GM19328 (cell line): ENCODE results near the gene MANSC1.

ENCODE experiments used
- ATAC-seq: cut with Tn5 transposase; IDR thresholded peaks from one replicate; pipeline ENCODE4 v1.9.1; 2021; ENCODE audit warnings: mild to moderate bottlenecking, moderate library complexity; ENCODE audit not compliant: unreplicated experiment

MANSC1 gene

DNA sequence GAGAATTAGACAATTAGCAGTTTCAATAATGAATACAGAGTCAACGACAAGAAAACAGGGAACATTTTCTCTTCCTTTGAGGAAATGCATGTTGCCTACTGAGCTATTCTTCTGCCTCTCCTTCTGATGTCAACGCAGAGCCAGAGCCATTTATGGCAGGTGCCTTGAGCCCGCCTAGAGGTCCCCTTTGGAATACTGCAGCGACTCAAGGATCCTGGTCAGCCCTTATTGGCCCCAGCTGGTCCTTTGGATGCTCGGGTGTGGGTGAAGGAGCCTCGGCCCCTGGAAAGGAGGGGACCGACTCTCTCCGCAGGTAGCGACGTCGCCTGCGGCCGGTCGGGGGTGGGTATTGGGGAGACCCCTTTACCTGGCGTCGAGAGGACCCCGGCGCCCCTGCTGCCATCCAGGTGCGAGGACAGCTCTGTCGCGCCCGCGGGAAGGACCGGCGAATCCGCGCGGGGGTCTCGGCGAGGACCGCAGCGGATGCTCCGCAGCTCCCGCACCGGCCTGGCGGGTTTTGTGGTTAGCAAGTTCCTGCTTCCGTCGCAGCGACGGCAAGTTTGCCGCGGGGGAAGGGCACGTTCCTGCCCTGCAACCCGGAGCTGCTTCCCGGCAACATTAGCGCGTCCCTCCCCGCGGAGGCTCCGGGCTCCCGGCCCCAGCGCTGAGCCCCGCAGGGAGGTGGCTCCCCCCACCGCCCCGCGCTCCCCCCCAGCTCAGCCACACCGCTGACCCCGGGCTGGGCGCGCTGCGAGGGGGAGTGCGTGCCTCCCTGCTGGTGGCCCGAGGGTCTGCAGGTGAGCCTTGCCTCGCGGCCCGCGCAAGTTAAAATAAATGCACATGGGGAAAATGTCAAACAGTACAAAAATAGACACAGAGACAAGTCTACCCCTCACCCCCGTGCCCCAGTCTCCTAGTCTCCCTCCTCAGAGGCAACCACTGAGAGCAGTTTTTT, at the start of gene MANSC1:
Gene MANSC1 (minus strand): TSS at position 532 of the 955 bp plus-strand sequence. CDS start 6,928 bp downstream, outside the sequence.
- ATAC-seq: no peak

- no peak for ATAC-seq
These were observed 49.1 kb upstream of the MANSC1 start for GRCh38 chr12:12399161-12399560.

DNA sequence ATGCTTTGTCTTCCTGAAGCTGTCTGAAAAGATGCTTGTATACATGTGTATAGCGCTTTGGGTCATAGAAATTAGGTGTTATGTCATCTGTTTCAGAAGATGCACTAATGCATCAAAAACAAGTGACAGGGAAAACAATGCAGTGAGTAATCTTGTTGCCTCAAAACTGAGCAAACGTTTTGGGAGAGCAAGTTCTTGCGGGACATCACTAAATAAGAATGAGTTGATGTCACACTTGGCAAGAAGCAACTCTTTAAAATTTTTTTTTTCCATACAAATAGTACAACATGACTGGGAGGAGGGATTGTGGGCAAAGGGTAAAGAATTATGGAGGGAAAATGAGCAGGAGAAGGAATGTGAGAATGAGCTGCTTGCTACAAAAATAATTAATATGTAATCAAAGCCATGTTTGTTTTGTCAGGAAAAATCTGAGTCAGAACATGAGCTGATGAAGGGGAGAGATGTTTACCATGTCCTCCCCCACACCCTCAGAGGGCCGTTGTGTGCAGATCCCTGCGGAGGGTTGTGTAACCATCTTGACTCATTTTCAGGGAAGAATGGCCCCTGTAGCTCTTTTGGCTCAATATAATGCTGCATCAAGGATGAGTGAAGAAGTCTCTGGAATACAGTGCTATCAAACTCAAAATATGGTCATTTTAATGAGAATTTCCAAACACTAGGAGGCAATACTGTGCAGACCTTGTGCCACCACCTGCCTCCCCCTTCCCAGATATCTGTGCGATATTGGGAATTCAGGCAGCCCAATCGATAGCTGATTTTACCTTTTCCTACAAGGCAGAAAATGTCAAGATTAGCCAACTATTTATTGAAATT, 48.2 kb upstream of the MANSC1 start:
- no peak for ATAC-seq

DNA sequence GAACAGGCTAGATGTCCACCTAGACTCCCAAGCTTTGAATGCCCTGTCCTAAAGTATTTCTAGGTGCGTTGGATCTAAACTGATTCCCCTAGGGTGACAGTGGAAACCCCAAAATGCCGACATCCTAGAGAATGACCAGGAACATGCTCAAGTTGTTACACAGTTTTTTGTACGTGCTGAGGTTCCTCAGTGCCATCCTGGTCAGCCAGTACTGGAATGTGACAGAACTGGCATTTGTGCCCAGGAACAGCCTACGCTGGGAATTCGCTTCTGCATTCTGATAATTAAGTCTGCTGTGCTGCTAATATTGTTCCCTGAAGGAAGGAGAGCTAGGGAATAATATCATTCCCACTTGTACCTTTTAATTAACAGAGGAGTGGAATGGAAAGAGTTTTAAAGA, 47.1 kb upstream of the MANSC1 start:
- ATAC-seq: no peak

GRCh38 chr12:12396694-12397093, 46.7 kb upstream of the MANSC1 start:
- ATAC-seq: no peak

- ATAC-seq: no peak
These were observed 43.1 kb upstream of the MANSC1 start for GRCh38 chr12:12393171-12393570.

DNA sequence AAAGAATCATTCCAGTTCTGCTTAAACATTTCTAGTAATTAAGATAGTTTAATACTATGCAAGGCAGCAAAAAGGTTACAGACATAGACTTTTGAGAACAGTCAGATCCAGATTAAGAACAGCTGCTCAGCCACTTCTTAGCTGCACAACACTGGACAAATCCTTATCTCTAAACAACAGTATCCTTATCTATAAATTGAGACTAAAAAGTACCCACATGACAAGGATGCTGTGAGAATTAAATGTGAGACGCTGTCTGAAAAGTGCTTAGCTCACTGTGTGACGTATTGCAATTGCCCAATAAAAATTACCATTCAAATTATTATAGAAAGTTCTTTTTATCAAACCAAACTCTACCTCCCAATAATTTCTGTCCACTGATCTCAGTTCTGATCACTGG, 42.4 kb upstream of the MANSC1 start:
- ATAC-seq: no peak

DNA sequence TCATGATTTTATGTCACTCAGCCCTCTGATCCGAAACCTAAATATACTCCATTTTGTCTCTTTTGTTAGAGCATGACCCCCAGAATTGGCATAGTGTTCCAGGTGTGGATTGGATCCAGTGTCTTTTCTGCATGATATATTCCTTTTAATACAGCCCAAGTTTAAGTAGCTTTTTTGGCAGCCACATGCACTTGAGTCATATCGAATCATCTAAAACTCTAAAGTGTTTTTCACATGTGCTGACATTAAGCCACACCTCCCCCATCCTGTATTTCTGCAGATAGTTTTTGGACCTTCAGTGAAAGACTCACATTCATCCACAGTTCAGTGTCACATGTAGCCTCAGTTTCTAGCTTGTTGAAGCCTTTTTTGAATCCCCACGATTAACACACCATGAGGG, 37.5 kb upstream of the MANSC1 start:
- ATAC-seq: no peak

DNA sequence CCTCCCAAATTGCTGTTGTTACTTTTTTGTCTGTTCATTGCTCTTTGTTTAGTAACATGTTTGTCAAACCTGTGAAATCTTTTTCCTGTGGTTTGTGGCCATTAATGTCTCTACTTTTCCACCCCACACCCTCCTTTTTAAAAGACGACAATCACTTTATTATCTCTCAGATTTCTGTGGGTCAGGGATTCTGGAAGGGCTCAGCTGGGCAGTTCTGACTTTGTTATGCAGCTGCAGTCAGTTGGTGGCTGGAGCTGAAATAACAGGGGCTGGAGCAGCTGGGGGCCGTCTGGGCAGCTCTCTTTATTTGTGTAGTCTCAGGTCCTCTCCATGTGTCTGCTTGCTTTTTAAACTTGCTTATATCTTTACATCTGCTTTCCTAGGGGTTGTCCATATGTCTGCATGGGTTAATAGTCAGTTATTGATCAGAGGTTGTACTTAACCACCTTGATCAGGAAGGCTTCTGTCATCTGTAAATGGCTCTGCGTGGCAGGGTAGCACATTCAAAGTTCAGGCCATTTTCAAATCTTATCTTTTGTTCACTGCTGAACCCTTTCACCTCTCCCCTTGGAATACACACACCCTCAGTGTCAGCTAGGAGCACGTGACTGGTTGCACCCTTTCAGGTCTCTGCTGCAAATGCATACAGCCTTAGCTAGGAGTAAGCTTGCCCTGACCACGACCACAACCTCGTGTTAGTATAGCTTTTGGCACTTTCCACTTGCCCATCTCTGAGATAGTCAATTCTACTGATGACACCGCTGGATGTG, 34.7 kb upstream of the MANSC1 start:
- no peak for ATAC-seq

- no peak for ATAC-seq
These were observed 31.9 kb upstream of the MANSC1 start for GRCh38 chr12:12381982-12382381.

GRCh38 chr12:12380949-12381593, 31.0 kb upstream of the MANSC1 start:
- no peak for ATAC-seq

DNA sequence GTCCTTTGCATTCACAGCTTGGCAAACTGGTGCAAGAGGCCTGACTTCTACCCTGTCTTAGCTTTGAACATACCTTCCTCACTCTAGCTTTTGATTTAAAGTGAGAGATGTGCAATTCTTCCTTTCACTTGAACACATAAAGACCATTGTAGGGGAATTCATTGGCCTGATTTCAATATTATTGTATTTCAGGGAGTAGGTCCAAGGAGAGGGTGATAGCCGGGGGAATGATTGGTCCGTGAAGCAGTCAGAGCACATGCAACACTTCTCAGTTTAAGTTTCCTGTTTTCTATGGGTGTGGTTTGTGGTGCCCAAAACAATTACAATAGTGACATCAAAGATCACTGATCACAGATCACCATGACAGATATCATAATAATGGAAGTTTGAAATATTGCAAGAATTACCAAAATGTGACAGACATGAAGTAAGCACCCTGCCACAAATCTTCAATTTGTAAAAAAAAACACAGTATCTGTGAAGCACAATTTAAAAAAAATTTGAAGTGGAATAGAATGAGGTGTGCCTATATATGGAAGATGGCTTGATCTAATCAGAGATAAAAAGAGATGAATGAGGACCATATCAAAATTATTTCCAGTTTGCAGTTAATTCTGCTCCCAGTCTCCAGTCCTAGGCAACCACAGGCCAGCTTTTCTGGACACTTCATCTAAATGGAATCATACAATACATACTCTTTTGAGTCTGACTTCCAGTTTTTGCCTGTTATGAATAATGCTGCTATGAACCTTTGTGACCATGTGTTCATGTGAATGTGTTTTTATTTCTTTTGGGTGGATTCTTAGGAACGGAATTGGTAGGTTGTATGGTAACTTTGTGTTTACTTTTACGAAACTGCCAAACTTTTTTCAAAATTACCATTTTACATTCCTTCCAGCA, 30.0 kb upstream of the MANSC1 start:
- no peak for ATAC-seq

DNA sequence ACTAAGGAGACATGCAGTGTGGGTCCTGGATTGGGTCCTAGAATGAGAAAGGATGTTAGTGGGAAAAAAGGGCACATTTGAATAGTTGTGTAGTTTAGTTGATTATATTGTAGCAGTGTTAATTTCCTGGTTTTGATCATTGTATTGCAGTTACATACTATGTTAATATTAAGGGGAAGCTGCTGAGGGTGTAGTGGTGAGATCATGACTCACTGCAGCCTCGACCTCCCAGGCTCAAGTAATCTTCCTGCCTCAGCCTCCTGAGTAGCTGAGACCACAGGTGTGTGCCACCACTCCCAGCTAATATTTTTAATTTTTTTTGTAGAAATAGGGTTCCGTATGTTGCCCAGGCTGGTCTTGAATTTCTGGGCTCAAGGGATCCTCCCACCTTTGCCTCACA, 28.6 kb upstream of the MANSC1 start:
- no peak for ATAC-seq

DNA sequence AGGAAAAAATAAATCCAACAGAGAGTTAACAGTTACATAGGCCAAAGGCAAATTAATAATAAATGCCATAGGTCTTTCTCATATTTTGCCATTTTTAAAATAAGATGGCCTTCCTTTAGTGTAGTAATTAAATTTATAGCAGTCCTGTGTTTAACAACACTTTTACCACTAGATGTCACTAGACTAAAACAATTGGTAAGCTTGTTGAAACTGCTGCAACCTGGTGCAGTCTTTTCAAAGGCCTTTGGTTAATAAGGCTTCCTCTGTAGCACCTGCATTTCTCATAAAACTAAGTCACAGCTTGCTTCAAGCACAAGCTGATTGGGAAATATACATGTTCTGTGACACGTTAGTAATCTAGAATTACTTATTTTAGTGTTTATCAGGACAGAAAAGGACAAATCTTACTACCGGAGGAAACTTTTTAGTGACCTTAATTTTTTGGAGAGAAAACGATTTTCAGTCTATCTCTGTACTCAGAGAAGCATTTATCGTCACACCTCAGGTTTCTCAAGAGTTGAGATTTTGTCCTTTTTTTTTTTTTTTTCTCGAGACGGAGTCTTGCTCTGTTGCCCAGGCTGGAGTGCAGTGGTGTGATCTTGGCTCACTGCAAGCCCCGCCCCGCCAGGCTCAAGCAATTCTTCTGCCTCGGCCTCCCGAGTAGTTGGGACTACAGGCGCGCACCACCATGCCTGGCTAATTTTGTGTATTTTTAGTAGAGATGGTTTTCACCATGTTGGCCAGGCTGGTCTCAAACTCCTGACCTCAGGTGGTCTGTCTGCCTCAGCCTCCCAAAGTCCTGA, 26.8 kb upstream of the MANSC1 start:
- no peak for ATAC-seq

DNA sequence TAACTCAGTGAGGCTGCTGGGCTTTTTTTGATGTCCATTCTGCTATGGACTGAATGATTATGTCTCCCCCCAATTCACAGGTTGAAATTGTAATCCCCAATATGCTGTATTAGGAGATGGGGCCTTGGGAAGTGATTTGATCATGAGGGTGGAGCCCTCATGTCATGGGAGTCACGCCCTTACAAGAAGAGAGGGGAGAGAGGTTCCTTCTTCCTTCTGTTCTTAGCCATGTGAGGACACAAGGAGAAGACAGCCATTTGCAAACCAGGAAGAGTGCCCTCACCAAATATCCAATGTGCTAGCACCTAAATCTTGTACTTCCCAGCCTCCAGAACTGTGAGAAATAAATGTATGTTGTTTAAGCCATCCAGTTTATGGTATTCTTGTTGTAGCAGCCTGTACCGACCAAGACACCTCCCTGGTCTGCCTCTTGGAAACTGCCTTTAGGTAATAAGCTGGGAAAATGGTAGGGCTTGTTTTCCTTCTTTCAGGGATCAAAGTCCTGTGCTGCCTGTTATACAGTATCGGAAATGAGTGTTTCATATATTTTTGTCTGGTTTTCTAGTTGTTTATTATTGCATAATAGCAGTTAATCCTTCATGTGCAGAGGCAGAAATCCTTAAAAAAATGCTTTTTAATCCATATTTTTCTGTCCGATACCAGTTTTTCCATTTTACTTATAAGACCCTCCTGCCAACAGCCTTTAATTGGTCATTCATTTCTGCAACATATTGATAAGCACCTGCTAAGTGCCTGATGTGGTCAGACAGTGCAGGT, 23.1 kb upstream of the MANSC1 start:
- no peak for ATAC-seq

DNA sequence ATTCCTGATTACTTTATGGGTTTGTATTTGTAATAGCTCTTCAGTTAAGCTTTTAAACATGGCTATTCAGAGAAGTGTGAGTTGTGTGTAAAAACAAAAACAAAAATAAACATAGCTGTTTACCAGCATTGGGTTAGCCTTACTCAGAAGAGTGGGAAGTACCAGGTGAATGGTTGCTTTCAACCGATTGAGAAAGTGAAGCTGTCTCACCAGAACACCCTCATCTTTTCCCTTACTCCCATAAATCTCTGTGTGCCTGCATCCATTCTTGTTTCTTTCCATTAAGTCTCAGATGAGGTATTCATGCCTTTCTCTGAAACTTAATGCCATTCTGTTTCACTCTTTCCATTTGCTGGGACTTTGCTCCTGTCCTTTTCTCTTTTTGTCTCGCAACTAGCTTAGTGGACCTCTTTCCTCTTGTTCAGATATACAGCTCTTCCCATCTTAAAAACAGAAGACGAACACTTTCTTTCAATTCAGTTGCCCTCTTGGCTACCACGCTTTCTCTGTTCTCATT, 17.5 kb upstream of the MANSC1 start:
- ATAC-seq: no peak

DNA sequence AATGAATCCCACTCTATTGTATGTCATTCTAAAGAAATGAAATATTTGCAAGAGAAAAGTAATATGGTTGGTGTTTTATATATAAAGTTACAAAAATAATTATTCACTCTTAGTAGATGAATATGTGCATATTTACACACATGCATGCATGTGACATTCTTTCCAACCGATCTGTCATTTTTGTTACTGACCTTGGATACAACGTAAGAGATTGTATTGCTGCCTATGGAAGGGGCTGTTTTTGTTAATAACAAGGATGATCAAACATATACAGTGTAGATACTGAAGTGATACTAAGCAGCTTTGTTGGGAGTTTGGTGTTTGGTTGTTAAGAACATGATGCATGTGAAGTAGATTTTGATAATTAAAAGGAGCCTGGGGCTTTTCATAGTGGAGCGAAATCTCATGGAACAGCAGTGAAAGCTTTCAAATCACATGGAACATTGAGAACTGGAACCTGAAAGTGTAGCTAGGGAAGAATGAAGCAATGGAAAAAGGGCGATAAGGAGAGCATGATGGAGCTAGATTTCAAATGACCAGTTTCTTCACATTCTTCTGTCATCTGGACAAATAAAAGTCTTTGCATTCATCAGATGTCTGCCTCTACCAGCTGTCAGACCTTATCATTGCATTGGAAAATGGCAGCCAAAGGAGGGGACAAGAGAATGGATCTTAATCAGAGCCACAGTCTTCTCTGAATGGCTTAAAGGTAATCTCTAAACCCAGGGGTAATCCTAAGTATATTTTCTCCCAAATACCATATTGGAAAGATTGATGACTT, 16.8 kb upstream of the MANSC1 start:
- no peak for ATAC-seq
